Measurements from ENCODE around the gene SPRN.

- TF ChIP-seq CTCF (IDR thresholded peaks at IDR 0.05) = no peak
- no peak for TF ChIP-seq POLR2A (IDR thresholded peaks at IDR 0.05)
Measured at GRCh38 chr10:133383551-133383950, 40.9 kb downstream of the SPRN start.

Data from heart left ventricle (tissue), 13 donors.